HG03025 (cell line): ENCODE data around the gene GMDS.

ENCODE experiments used
- ATAC-seq: cut with Tn5 transposase; IDR thresholded peaks from one replicate; pipeline ENCODE4 v1.9.1; 2021; ENCODE audit warnings: mild to moderate bottlenecking, moderate library complexity; ENCODE audit not compliant: unreplicated experiment, low FRiP score

Gene GMDS

GRCh38 chr6:1873781-1874180 lies 371.6 kb downstream of the GMDS start:
- ATAC-seq, result no peak

GRCh38 chr6:1872649-1873131 lies 372.7 kb downstream of the GMDS start:
- no peak for ATAC-seq

- ATAC-seq, result no peak
Observed at GRCh38 chr6:1871724-1872315, 373.6 kb downstream of the GMDS start.

- no peak for ATAC-seq
Observed at GRCh38 chr6:1870932-1871331, 374.5 kb downstream of the GMDS start.

- no peak for ATAC-seq
Observed at GRCh38 chr6:1870251-1870650, 375.2 kb downstream of the GMDS start.

GRCh38 chr6:1869769-1870168 lies 375.6 kb downstream of the GMDS start:
- ATAC-seq, result no peak

GRCh38 chr6:1869308-1869707 lies 376.1 kb downstream of the GMDS start:
- ATAC-seq, result no peak

- peak; percentile 74 for ATAC-seq
Observed at GRCh38 chr6:1868561-1869261, 376.7 kb downstream of the GMDS start.

GRCh38 chr6:1867197-1867596 lies 378.2 kb downstream of the GMDS start:
- ATAC-seq, result no peak

GRCh38 chr6:1865585-1865984 lies 379.8 kb downstream of the GMDS start:
- ATAC-seq, result no peak

GRCh38 chr6:1864496-1864895 lies 380.9 kb downstream of the GMDS start:
- ATAC-seq, result no peak

GRCh38 chr6:1862411-1862810 lies 383.0 kb downstream of the GMDS start:
- ATAC-seq, result no peak

GRCh38 chr6:1860756-1861348 lies 384.6 kb downstream of the GMDS start:
- no peak for ATAC-seq

GRCh38 chr6:1858859-1859258 lies 386.5 kb downstream of the GMDS start:
- ATAC-seq, result no peak

GRCh38 chr6:1858196-1858595 lies 387.2 kb downstream of the GMDS start:
- no peak for ATAC-seq

GRCh38 chr6:1856381-1856780 lies 389.0 kb downstream of the GMDS start:
- peak; percentile 75 for ATAC-seq

- no peak for ATAC-seq
Observed at GRCh38 chr6:1855890-1856289, 389.5 kb downstream of the GMDS start.

- ATAC-seq, result no peak
Observed at GRCh38 chr6:1854296-1854695, 391.1 kb downstream of the GMDS start.

- no peak for ATAC-seq
Observed at GRCh38 chr6:1853761-1854160, 391.6 kb downstream of the GMDS start.

GRCh38 chr6:1851681-1852456 lies 393.5 kb downstream of the GMDS start:
- no peak for ATAC-seq

GRCh38 chr6:1850840-1851157 lies 394.6 kb downstream of the GMDS start:
- ATAC-seq, result no peak
